Esophagus squamous epithelium (tissue), 5 donors: ENCODE measurements around the gene MAD1L1. TPM values are rescaled to one million over a fixed set of nuclear protein-coding genes. Genes with fewer than 3 reads are reported as not detected.

ENCODE experiments used
- DNase-seq: peaks from one replicate; lab custom pipeline; 2025; lab: John Stamatoyannopoulos, UW
- H3K27ac ChIP-seq, 4 donors: fragments of 200-600 bp; sonication (generic); one replicate each; pipeline ENCODE4 v1.5.1; 2016 to 2019; ENCODE audit warnings: mild to moderate bottlenecking in 1 of 4
- H3K27me3 ChIP-seq, 4 donors: fragments of 200-600 bp; sonication (generic); 1 replicate in 3 of 4; 2 replicates in 1 of 4; pipeline versions ENCODE4 v1.5.1 to v1.6.0; 2017 to 2021; ENCODE audit warnings: antibody characterized with exemption in 1 of 4
- H3K36me3 ChIP-seq, 3 donors: fragments of 200-600 bp; sonication (generic); one replicate each; pipeline ENCODE4 v1.5.1; 2016 to 2019
- H3K4me1 ChIP-seq, 3 donors: fragments of 200-600 bp; sonication (generic); one replicate each; pipeline ENCODE4 v1.5.1; 2017 to 2019
- H3K4me3 ChIP-seq, 4 donors: fragments of 200-600 bp; sonication (generic); 1 replicate in 3 of 4; 2 replicates in 1 of 4; pipeline ENCODE4 v1.5.1; 2016 to 2019; ENCODE audit warnings: mild to moderate bottlenecking in 2 of 4, moderate library complexity in 1 of 4
- H3K9me3 ChIP-seq, 3 donors: fragments of 200-600 bp; sonication (generic); one replicate each; pipeline ENCODE4 v1.5.1; 2016 to 2019
- CTCF ChIP-seq, 6 experiments: fragments of 450-650 bp in 4 of 6; fragments of 200-600 bp in 2 of 6; sonication (generic) in 2 of 6; IDR thresholded peaks; one replicate each; pipeline ENCODE4 v1.5.1; 2016 to 2019; ENCODE audit warnings: antibody characterized with exemption in 6 of 6, mild to moderate bottlenecking in 4 of 6, moderate library complexity in 4 of 6
- POLR2A ChIP-seq, 4 donors: fragments of 450-650 bp; IDR thresholded peaks; one replicate each; pipeline ENCODE4 v1.6.1; 2017; ENCODE audit warnings: antibody characterized with exemption in 4 of 4, mild to moderate bottlenecking in 4 of 4, moderate library complexity in 3 of 4
- WGBS, 2 donors: methylation state at CpG; one replicate each; pipeline ENCODE4 v1.1.5; 2018; 5-methylcytosine and 5-hydroxymethylcytosine counted together
- intact Hi-C: fragments of 100-400 bp; cut with DNase I; formaldehyde crosslinking; loops from one replicate; pipeline ENCODE4 v1.15.0; 2022
- total RNA-seq, 4 donors: library from RNA; depleted of rRNA; stranded (reverse); fragments of >200 nt; gene quantifications; one replicate each; pipeline ENCODE4 v1.1.0, GENCODE V29; 2016
- donor health status: DM: yes; HTN: yes; CAD: no.

Gene MAD1L1
- total RNA-seq, 4 donors from 2014 or later, result 16.6 to 40.4 (median 30.2) TPM

- 93% methylated on average over 13 to 14 of the region's 23 CpGs for WGBS, 2 donors
- DNase-seq, result no peak
- intact Hi-C loops, result no loop called here
These were observed 286.5 kb downstream of the MAD1L1 start for GRCh38 chr7:1946025-1946772.

GRCh38 chr7:1945558-1945957 is 287.2 kb downstream of the MAD1L1 start:
- H3K36me3 ChIP-seq, result peaks cover 0 to 9% (median 0%) of the 10 kb centered on the region in 3 donors
- no peaks in the 10 kb centered on the region for H3K9me3 ChIP-seq
- peaks cover 0 to 21% (median 7%) of the 10 kb centered on the region in 3 donors for H3K4me1 ChIP-seq
- no peaks in the 10 kb centered on the region for H3K27me3 ChIP-seq
- intact Hi-C loops, result no loop called here
- 65 to 74% methylated on average over 4 to 5 of the region's 14 CpGs for WGBS, 2 donors
- DNase-seq, result no peak
- TF ChIP-seq POLR2A (IDR thresholded peaks at IDR 0.05) (no peak), CTCF (IDR thresholded peaks at IDR 0.05) (no peak)
- no peak overlapping the region for H3K27ac ChIP-seq
- H3K4me3 ChIP-seq, result no peak overlapping the region

More at GRCh38 chr7:1946025-1946772, 286.5 kb downstream of the MAD1L1 start:
- H3K9me3 ChIP-seq, result no peaks in the 10 kb centered on the region
- no peak overlapping the region for H3K27ac ChIP-seq
- peaks cover 0 to 9% (median 0%) of the 10 kb centered on the region in 3 donors for H3K36me3 ChIP-seq
- no peaks in the 10 kb centered on the region for H3K27me3 ChIP-seq
- peaks cover 0 to 19% (median 2%) of the 10 kb centered on the region in 3 donors for H3K4me1 ChIP-seq
- TF ChIP-seq CTCF (IDR thresholded peaks at IDR 0.05) (no peak), POLR2A (IDR thresholded peaks at IDR 0.05) (no peak)
- H3K4me3 ChIP-seq, result no peak overlapping the region

- no peaks in the 10 kb centered on the region for H3K27me3 ChIP-seq
- H3K27ac ChIP-seq, result no peak overlapping the region
- no peak for DNase-seq
- WGBS, 2 donors, result 60 to 100% methylated on average over 1 of the region's 21 CpGs
- TF ChIP-seq CTCF (IDR thresholded peaks at IDR 0.05), result no peak
- no peak for TF ChIP-seq POLR2A (IDR thresholded peaks at IDR 0.05)
- H3K36me3 ChIP-seq, result peaks cover 0 to 7% (median 0%) of the 10 kb centered on the region in 3 donors
- no peaks in the 10 kb centered on the region for H3K9me3 ChIP-seq
- no peak overlapping the region for H3K4me3 ChIP-seq
- intact Hi-C loops, result no loop called here
- H3K4me1 ChIP-seq, result peaks cover 0 to 29% (median 7%) of the 10 kb centered on the region in 3 donors
These were observed 288.0 kb downstream of the MAD1L1 start for GRCh38 chr7:1944619-1945210.

DNA sequence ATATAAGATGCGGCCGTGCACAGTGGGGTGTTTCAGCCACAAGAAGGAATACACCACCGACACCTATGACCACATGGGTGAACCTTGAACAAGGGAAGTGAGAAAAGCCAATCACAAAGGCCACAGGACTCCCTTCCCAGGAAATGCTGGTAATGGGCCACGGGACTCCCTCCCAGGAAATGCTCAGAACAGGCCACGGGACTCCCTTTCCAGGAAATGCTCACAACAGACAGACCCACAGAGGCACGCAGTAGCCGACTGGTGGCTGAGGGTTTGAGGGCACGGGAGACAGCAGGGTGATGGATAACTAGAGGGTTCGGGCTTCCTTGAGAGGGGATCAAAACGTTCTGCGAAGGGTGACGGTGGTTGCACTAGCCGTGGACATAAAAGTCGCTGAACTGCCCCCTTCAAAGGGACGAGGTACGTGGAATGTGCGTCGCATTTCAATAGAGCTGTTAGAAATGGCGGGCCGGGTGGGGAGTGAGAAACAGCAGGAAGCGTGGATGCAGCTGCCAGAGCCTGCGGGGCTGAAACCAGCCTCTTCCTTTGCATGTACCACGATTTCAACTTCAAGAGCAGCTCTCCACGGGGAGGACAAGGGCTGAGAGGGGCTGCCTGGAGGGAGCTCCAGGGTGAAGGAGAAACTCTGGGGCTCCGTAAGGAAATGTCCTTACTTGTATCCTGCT is 288.7 kb downstream of the MAD1L1 start:
- H3K9me3 ChIP-seq, result no peaks in the 10 kb centered on the region
- H3K27me3 ChIP-seq, result no peaks in the 10 kb centered on the region
- H3K27ac ChIP-seq, result no peak overlapping the region
- intact Hi-C loops, result no loop called here
- H3K4me3 ChIP-seq, result no peak overlapping the region
- WGBS, 2 donors, result 72 to 79% methylated on average over 20 to 22 of the region's 25 CpGs
- H3K36me3 ChIP-seq, result peaks cover 0 to 5% (median 0%) of the 10 kb centered on the region in 3 donors
- peaks cover 0 to 35% (median 7%) of the 10 kb centered on the region in 3 donors for H3K4me1 ChIP-seq
- DNase-seq, result no peak
- TF ChIP-seq POLR2A (IDR thresholded peaks at IDR 0.05), result no peak
- no peak for TF ChIP-seq CTCF (IDR thresholded peaks at IDR 0.05)
